Measurements from ENCODE around the gene SMG7.

The SMG7 gene

DNA sequence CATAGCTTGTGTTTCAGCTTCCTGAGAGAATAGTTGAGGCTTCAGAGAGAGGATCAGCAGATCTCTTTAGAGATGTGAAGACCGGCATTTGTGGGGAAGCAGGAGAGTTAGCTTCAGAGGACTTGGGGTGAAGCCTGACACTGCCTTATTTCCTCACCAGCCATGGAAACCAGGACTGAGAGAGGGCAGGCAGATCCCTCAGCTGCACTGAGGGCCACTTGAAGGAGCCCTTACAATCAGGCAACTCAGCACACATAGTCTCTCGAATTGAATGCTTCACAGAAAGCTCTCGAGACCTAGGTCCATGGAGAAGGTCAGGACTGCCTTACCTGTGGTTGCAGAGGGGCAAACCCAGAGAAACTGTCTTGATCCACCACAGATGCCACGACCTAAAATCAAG lies 98.2 kb downstream of the SMG7 start:
- Histone ChIP-seq H3K9ac (ENCODE audit: low read depth in 1 of 2, low read length in 2 of 2) (no peak overlapping the region), H3K4me1 (ENCODE audit: control insufficient read depth in 1 of 2, insufficient read depth in 2 of 2, low read length in 2 of 2) (no peaks in the 10 kb centered on the region), H3K4me3 (ENCODE audit: low read depth in 1 of 2, low read length in 2 of 2) (no peak overlapping the region), H3K27ac (ENCODE audit: low read depth, low read length) (no peak overlapping the region), H3K9me3 (ENCODE audit: control insufficient read depth in 1 of 2, low read length in 2 of 2) (no peaks in the 10 kb centered on the region), H3K27me3 (ENCODE audit: control insufficient read depth in 1 of 2, insufficient read depth in 2 of 2, low read length in 2 of 2) (no peaks in the 10 kb centered on the region), H3K36me3 (ENCODE audit: control insufficient read depth in 1 of 2, insufficient read depth in 2 of 2, low read length in 2 of 2) (no peaks in the 10 kb centered on the region)

DNA sequence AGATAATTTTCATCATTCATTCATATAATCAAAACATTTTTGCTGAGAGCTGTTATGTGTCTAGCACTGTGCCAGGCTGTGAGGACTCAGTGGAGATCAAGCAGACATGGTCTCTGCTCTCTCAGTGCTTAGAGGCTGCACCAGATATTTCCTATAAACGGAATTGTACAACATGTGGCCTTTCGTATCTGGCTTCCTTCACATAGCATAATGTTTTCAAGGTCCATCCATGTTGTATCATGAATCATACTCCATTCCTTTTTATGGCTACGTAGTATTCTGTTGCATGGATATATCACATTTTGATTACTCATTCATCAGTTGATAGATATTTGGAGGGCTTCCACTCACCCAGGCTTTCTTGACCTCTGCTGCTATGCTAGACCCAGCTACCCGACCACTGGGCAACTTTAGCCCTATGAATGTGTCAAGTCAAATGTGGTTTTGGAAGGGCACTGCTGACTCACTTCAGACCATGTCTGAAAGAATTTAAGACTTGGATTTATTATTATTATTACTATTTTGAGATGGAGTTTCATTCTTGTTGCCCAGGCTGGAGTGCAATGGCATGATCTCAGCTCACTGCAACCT lies 99.5 kb downstream of the SMG7 start:
- Histone ChIP-seq H3K4me3 (ENCODE audit: low read depth in 1 of 2, low read length in 2 of 2) (no peak overlapping the region), H3K36me3 (ENCODE audit: control insufficient read depth in 1 of 2, insufficient read depth in 2 of 2, low read length in 2 of 2) (no peaks in the 10 kb centered on the region), H3K9ac (ENCODE audit: low read depth in 1 of 2, low read length in 2 of 2) (no peak overlapping the region), H3K27me3 (ENCODE audit: control insufficient read depth in 1 of 2, insufficient read depth in 2 of 2, low read length in 2 of 2) (no peaks in the 10 kb centered on the region), H3K9me3 (ENCODE audit: control insufficient read depth in 1 of 2, low read length in 2 of 2) (no peaks in the 10 kb centered on the region), H3K27ac (ENCODE audit: low read depth, low read length) (no peak overlapping the region), H3K4me1 (ENCODE audit: control insufficient read depth in 1 of 2, insufficient read depth in 2 of 2, low read length in 2 of 2) (no peaks in the 10 kb centered on the region)

DNA sequence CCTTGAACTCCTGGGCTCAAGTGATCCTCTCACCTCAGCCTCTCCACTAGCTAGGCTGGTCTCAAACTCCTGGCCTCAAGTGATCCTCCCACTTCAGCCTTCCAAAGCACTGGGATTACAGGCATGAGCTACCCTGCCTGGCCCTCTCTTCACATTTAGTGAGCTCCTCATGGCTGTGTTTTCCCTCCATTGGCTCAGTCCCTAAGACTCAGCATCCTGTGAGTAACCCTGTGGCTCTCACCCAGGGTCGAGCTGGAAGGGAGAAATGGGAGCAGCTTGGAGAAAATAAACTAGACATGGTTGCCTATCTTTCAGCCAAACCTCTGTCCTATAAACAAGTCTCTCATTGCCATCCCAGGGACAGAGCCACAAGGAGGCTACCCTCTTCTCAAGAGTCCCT lies 100.4 kb downstream of the SMG7 start:
- H3K36me3 ChIP-seq (ENCODE audit: control insufficient read depth in 1 of 2, insufficient read depth in 2 of 2, low read length in 2 of 2) = no peaks in the 10 kb centered on the region

DNA sequence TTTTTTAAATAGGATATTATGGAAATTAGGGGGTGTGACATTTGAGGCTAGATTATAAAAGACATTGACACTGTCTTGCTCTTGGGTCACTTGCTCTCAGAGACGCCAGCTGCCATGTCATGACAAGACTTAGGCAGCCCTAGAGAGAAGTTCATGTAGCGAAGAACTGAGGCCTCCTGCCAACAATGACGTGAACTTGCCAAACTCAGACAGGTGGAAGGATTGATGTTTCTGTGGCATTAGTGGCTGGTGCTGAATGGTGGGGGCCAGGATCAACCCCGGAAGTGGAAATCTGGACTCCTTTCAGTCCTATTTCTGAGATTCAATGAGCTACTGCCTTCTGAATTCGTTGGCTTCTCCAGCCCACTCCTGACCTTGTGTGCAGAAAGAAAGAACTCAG lies 103.3 kb downstream of the SMG7 start:
- no peak overlapping the region for H3K4me3 ChIP-seq (ENCODE audit: low read depth in 1 of 2, low read length in 2 of 2)
- no peak overlapping the region for H3K9ac ChIP-seq (ENCODE audit: low read depth in 1 of 2, low read length in 2 of 2)
- no peaks in the 10 kb centered on the region for H3K4me1 ChIP-seq (ENCODE audit: control insufficient read depth in 1 of 2, insufficient read depth in 2 of 2, low read length in 2 of 2)
- H3K27me3 ChIP-seq (ENCODE audit: control insufficient read depth in 1 of 2, insufficient read depth in 2 of 2, low read length in 2 of 2) = no peaks in the 10 kb centered on the region
- H3K27ac ChIP-seq (ENCODE audit: low read depth, low read length) = no peak overlapping the region
- no peaks in the 10 kb centered on the region for H3K36me3 ChIP-seq (ENCODE audit: control insufficient read depth in 1 of 2, insufficient read depth in 2 of 2, low read length in 2 of 2)
- H3K9me3 ChIP-seq (ENCODE audit: control insufficient read depth in 1 of 2, low read length in 2 of 2) = no peaks in the 10 kb centered on the region

More for the DNA sequence above, 100.4 kb downstream of the SMG7 start:
- no peaks in the 10 kb centered on the region for H3K4me1 ChIP-seq (ENCODE audit: control insufficient read depth in 1 of 2, insufficient read depth in 2 of 2, low read length in 2 of 2)
- H3K4me3 ChIP-seq (ENCODE audit: low read depth in 1 of 2, low read length in 2 of 2) = no peak overlapping the region
- H3K27me3 ChIP-seq (ENCODE audit: control insufficient read depth in 1 of 2, insufficient read depth in 2 of 2, low read length in 2 of 2) = no peaks in the 10 kb centered on the region
- H3K9me3 ChIP-seq (ENCODE audit: control insufficient read depth in 1 of 2, low read length in 2 of 2) = no peaks in the 10 kb centered on the region
- H3K27ac ChIP-seq (ENCODE audit: low read depth, low read length) = no peak overlapping the region
- no peak overlapping the region for H3K9ac ChIP-seq (ENCODE audit: low read depth in 1 of 2, low read length in 2 of 2)

DNA sequence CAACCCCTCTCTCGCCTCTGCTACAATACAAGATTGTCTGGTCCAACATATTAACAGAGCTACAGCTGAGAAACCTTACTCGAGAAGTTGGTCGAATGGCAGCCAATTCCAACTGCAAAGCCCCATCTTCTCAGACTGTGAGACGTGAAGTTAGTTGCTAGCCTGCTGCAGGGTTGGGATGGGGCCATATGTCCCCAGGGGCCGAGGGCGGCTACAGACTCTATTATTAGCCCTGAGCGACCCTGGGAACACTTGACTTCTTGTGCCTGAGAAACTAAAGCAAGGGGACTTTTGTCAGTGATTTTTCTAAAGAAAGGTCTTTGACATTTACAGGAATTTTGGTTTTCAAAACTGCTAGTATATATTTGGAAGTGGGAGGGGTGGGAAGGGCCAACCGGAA lies 104.2 kb downstream of the SMG7 start:
- Histone ChIP-seq H3K4me1 (ENCODE audit: control insufficient read depth in 1 of 2, insufficient read depth in 2 of 2, low read length in 2 of 2) (no peaks in the 10 kb centered on the region), H3K27me3 (ENCODE audit: control insufficient read depth in 1 of 2, insufficient read depth in 2 of 2, low read length in 2 of 2) (no peaks in the 10 kb centered on the region), H3K9me3 (ENCODE audit: control insufficient read depth in 1 of 2, low read length in 2 of 2) (no peaks in the 10 kb centered on the region), H3K4me3 (ENCODE audit: low read depth in 1 of 2, low read length in 2 of 2) (no peak overlapping the region), H3K36me3 (ENCODE audit: control insufficient read depth in 1 of 2, insufficient read depth in 2 of 2, low read length in 2 of 2) (no peaks in the 10 kb centered on the region), H3K27ac (ENCODE audit: low read depth, low read length) (no peak overlapping the region), H3K9ac (ENCODE audit: low read depth in 1 of 2, low read length in 2 of 2) (no peak overlapping the region)

DNA sequence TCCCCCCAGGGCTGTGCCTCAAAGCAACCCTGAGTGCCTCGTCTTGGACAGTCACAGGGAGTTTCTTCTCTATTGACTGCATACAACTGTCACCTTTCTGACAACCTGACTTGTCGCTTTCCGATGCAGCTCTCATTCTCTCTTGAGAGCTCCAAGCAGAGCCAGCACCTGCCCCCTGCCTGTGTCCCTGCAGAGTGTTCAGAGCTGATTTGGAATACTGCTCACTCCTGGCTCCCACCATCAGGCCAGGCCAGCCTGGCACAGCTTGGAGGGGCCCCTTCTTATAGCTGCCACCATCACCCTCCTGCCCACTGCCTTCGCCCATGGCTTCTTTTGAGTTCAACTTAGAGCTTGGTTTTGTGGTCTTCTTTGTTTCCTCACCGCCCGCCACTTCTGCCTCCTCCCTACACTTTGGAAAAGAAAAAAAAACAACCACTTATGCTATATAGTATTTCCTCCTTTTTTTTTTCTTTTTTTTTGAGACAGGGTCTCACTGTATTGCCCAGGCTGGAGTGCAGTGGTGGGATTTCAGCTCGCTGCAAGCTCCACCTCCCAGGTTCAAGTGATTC lies 105.7 kb downstream of the SMG7 start:
- Histone ChIP-seq H3K9me3 (ENCODE audit: control insufficient read depth in 1 of 2, low read length in 2 of 2) (no peaks in the 10 kb centered on the region), H3K36me3 (ENCODE audit: control insufficient read depth in 1 of 2, insufficient read depth in 2 of 2, low read length in 2 of 2) (no peaks in the 10 kb centered on the region), H3K9ac (ENCODE audit: low read depth in 1 of 2, low read length in 2 of 2) (no peak overlapping the region), H3K4me3 (ENCODE audit: low read depth in 1 of 2, low read length in 2 of 2) (no peak overlapping the region), H3K27me3 (ENCODE audit: control insufficient read depth in 1 of 2, insufficient read depth in 2 of 2, low read length in 2 of 2) (no peaks in the 10 kb centered on the region), H3K4me1 (ENCODE audit: control insufficient read depth in 1 of 2, insufficient read depth in 2 of 2, low read length in 2 of 2) (peaks cover 0 to 9% of the 10 kb centered on the region in 2 donors), H3K27ac (ENCODE audit: low read depth, low read length) (no peak overlapping the region)

DNA sequence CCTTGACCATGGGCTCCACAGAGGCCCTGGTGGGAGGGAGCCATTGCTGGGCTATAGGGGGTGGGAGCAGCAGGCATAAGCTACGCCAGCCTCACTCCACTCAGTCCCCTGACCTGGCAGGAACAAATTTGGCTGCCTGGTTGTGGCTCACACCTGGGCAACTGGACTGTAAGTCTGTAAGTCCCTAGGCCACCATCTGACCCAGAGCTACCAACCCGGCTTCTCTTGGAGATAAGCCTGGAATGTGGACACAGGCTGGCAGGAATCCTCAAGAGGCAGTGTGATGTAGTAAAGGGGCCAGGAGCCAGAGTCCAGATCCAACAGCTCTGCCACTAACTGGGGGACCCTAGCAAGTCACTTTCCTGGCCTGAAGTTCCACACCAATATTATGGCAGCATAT lies 106.6 kb downstream of the SMG7 start:
- Histone ChIP-seq H3K9me3 (ENCODE audit: control insufficient read depth in 1 of 2, low read length in 2 of 2) (no peaks in the 10 kb centered on the region), H3K4me1 (ENCODE audit: control insufficient read depth in 1 of 2, insufficient read depth in 2 of 2, low read length in 2 of 2) (peaks cover 3 to 9% of the 10 kb centered on the region in 2 donors), H3K27me3 (ENCODE audit: control insufficient read depth in 1 of 2, insufficient read depth in 2 of 2, low read length in 2 of 2) (no peaks in the 10 kb centered on the region), H3K4me3 (ENCODE audit: low read depth in 1 of 2, low read length in 2 of 2) (no peak overlapping the region), H3K36me3 (ENCODE audit: control insufficient read depth in 1 of 2, insufficient read depth in 2 of 2, low read length in 2 of 2) (no peaks in the 10 kb centered on the region), H3K9ac (ENCODE audit: low read depth in 1 of 2, low read length in 2 of 2) (no peak overlapping the region), H3K27ac (ENCODE audit: low read depth, low read length) (no peak overlapping the region)

DNA sequence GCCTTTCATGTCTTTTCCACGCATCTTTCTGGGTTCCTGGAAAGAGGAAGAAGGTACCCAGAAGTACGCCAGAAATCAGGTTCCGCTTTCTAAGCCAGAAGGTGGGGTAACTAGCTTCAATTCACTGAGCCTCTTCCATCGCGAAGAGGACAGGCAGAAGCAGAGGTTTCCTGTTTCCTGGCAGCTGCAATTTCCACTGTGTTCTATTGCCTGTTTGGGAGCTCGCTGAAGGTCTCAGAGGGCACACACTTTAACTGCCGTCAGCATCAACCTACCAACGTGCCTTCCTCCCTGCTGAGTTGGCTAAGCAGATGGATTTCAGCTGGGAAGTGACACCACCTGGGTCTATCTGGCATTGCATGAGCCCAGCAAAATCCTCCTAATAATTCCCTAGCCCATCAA lies 108.0 kb downstream of the SMG7 start:
- H3K27ac ChIP-seq (ENCODE audit: low read depth, low read length) = no peak overlapping the region

DNA sequence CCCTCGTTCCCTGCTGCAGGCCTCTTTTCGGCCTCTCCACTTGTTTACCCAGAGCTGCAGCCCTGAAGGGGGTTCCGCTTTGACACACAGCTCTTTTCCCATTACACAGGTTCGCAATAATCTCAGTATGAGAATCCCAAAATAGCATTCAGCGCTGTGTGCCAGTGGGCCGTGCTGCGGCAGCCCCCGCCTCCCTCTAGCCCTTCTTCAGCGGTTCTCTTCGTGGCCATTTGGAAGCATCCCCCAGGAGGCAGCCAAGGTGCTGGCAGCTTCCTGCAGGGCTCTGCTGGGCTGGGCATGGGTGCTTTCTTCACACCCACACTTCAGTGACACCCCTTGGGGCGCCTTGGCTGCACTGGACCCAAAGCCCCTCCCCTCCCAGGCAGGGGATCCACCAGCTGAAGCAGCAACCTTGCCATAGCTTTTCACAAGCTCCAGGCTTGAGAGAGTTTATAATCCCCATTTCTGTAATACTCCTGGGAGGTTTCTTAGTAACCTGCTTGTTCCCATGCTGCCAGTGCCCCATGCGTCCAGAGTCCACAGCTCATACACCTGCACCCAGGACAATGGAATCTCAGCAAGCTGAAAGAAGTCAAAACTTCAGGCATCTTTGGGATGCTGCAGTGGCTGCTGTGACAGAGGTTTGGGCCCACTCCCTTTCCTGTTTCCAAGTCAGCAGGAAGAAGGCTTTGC lies 109.9 kb downstream of the SMG7 start:
- no peak overlapping the region for H3K4me3 ChIP-seq (ENCODE audit: low read depth in 1 of 2, low read length in 2 of 2)
- H3K27me3 ChIP-seq (ENCODE audit: control insufficient read depth in 1 of 2, insufficient read depth in 2 of 2, low read length in 2 of 2) = no peaks in the 10 kb centered on the region
- no peak overlapping the region for H3K9ac ChIP-seq (ENCODE audit: low read depth in 1 of 2, low read length in 2 of 2)
- no peak overlapping the region for H3K27ac ChIP-seq (ENCODE audit: low read depth, low read length)
- no peaks in the 10 kb centered on the region for H3K9me3 ChIP-seq (ENCODE audit: control insufficient read depth in 1 of 2, low read length in 2 of 2)
- H3K4me1 ChIP-seq (ENCODE audit: control insufficient read depth in 1 of 2, insufficient read depth in 2 of 2, low read length in 2 of 2) = peaks cover 5 to 9% of the 10 kb centered on the region in 2 donors
- H3K36me3 ChIP-seq (ENCODE audit: control insufficient read depth in 1 of 2, insufficient read depth in 2 of 2, low read length in 2 of 2) = no peaks in the 10 kb centered on the region

More for the DNA sequence above, 108.0 kb downstream of the SMG7 start:
- Histone ChIP-seq H3K9me3 (ENCODE audit: control insufficient read depth in 1 of 2, low read length in 2 of 2) (no peaks in the 10 kb centered on the region), H3K4me3 (ENCODE audit: low read depth in 1 of 2, low read length in 2 of 2) (no peak overlapping the region), H3K36me3 (ENCODE audit: control insufficient read depth in 1 of 2, insufficient read depth in 2 of 2, low read length in 2 of 2) (no peaks in the 10 kb centered on the region), H3K9ac (ENCODE audit: low read depth in 1 of 2, low read length in 2 of 2) (no peak overlapping the region), H3K4me1 (ENCODE audit: control insufficient read depth in 1 of 2, insufficient read depth in 2 of 2, low read length in 2 of 2) (peaks cover 5 to 9% of the 10 kb centered on the region in 2 donors), H3K27me3 (ENCODE audit: control insufficient read depth in 1 of 2, insufficient read depth in 2 of 2, low read length in 2 of 2) (no peaks in the 10 kb centered on the region)

DNA sequence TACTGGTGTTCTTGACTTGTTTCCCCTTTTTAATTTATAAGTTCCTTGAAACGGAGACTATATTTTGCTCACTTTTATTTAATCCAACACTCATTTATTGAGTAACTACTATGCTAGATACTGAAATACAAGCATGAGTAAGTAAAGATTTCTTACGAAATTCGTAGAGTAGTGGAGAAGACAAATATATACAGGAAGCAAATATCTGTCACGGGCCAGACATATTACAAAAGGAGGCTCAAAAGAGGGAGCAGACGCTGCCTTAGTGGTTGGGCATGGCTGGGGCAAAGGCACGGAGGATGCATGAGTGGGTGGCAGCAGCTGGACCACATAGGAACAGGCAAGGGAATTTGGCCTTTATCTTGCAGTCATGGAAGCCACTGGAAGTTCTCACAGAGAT lies 111.2 kb downstream of the SMG7 start:
- H3K27ac ChIP-seq (ENCODE audit: low read depth, low read length) = no peak overlapping the region
- peaks cover 5 to 9% of the 10 kb centered on the region in 2 donors for H3K4me1 ChIP-seq (ENCODE audit: control insufficient read depth in 1 of 2, insufficient read depth in 2 of 2, low read length in 2 of 2)
- no peaks in the 10 kb centered on the region for H3K9me3 ChIP-seq (ENCODE audit: control insufficient read depth in 1 of 2, low read length in 2 of 2)
- no peaks in the 10 kb centered on the region for H3K27me3 ChIP-seq (ENCODE audit: control insufficient read depth in 1 of 2, insufficient read depth in 2 of 2, low read length in 2 of 2)
- no peak overlapping the region for H3K9ac ChIP-seq (ENCODE audit: low read depth in 1 of 2, low read length in 2 of 2)
- no peak overlapping the region for H3K4me3 ChIP-seq (ENCODE audit: low read depth in 1 of 2, low read length in 2 of 2)
- H3K36me3 ChIP-seq (ENCODE audit: control insufficient read depth in 1 of 2, insufficient read depth in 2 of 2, low read length in 2 of 2) = no peaks in the 10 kb centered on the region

All from duodenal mucosa (tissue), 2 donors.